Activated CD4-positive, alpha-beta T cell treated with anti-CD3 and anti-CD28 coated beads, Interleukin-2, amount 50 U/mL, for 4 hours (primary cell): ENCODE measurements around the gene CDC42BPB.
"Not testable (repeated sequence)": the region's sequence is repeated elsewhere in the genome, so short reads cannot be mapped to it uniquely, and the experiment has no call there.

Experiments
- DNase-seq, 2 experiments: peaks; one replicate each; pipeline ENCODE4 v3.0.0-alpha.2; 2020

Gene CDC42BPB

DNA sequence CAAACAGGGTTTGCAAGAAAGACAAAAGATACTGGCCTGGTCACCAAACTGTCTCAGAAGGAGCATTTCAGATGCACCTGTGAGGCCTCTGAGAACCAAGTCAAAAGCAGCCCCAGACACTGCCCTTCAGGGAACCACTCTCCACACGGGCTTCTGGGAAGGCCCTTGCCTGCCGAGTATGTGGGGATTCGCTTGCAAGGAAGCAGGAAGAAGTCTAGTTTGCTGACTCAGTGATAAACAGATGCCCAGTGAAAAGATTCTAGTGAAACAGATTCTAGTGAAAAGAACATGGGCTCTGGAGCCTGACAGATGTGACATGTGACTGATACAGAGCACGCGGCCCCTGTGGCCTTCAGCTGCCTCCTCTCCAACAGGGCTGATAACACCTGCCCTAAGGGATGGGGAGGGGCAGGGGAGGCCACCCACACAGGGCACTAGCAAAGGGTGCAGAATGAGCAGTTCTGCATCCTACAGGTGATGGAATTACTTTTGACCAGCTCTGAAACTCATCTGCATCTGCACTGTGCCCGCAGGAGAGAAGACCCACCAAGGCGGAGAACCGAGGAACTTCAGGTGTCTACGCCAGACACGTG, 115.8 kb downstream of the CDC42BPB start:
- DNase-seq, result no peak

DNA sequence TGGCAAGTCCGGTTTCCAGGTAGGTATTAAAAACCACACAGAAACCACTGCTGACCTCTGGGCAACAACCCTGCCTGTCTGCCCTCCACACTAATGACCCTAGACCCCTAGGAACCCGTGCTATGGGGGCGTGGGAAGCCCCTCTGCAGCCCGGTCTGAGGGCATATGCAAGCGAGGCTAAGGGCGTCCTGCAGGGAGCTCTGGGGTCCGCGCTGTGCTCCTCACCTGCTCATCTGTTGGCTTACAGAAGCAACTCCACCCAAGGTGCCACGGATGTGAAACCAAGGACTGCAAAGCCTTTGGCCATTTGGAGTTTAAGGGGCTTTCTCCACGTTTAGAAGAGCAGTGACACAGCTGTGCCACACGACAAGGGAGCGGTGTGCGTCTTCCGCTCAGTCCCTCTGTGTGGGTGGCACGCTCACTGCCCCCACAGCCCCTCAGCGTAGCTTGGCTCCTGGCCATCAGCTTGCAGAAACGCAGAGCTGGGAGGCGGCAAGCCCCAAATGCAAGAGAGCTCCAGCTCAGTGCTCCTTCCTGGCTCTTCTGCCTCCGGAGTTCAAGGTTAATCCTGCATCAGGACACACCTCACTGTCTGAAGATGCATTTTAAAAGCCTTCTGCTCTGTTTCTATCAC, 116.5 kb downstream of the CDC42BPB start:
- DNase-seq, result no peak

DNA sequence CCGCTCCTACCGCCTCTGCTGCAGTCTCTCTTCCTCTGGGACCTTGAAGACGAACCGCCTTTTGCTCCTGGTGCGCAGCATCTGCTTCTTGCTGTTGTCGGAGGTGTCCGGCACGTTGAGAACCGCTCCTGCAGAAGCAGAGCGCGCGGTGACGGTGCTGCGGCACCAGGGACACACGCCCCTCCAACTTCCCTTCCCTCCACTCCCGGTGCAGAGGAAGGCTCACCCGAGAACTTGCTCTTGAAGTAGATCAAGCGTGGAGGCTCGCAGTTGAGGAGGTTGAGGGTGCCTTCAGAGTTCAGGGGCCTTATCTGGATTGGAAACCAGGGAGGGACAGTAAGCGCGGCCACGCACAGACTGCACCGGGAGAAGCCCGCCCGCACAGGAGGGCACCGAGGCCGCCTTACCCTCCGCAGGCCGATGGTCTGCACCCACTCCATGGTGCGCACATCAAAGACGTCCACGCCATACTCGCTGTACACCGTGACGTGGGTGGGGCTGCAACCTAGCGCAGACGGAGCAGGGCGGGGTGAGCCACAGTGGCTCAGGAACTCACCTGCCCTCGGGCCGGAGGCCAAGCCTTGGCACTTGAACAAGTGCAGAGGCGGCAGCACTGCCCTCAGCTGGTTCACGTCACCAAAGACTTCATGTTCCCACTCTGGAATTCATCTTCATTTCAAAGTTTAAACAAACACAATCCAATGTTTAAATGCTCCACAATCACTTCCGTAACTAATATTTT, 117.4 kb downstream of the CDC42BPB start:
- DNase-seq, result no peak

DNA sequence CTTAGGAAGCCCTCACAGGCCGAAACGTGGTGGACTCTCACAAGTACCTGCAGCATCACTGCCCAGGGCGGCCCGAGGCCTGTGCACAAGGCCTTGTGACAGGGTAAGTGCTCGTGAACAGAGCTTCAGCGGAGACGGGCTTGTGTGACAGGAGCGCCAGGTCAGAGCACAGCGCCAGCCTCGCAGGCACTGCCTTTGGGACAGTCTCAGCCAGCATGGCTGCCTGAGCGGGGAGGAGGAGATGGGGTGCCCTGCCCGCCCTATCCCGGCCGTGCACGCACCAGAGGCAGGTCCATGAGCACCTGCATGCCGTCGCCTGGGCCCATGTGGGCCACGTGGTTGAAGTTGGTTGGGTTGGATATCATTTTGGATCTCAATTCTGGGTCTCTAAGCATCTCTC, 118.0 kb downstream of the CDC42BPB start:
- no peak for DNase-seq

DNA sequence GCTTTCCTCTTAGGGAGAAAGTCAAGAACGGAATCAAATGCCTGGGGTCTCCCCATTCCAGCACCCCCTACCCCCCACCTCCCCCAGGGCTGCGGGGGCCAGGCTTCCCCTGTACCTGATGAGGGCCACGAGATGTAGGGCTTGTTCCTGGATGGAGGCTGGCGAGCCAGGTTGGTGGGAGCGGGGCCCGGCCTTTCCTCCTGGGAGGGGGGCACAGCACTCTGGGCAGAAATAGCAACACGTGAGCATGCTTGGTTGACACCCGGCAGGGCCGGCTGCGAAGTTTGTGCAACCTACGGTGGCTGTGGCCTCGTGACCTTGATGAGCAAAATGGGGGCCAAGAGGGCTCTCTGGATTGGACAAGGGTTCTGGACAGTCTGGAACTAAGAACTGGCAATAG, 119.2 kb downstream of the CDC42BPB start:
- no peak for DNase-seq

DNA sequence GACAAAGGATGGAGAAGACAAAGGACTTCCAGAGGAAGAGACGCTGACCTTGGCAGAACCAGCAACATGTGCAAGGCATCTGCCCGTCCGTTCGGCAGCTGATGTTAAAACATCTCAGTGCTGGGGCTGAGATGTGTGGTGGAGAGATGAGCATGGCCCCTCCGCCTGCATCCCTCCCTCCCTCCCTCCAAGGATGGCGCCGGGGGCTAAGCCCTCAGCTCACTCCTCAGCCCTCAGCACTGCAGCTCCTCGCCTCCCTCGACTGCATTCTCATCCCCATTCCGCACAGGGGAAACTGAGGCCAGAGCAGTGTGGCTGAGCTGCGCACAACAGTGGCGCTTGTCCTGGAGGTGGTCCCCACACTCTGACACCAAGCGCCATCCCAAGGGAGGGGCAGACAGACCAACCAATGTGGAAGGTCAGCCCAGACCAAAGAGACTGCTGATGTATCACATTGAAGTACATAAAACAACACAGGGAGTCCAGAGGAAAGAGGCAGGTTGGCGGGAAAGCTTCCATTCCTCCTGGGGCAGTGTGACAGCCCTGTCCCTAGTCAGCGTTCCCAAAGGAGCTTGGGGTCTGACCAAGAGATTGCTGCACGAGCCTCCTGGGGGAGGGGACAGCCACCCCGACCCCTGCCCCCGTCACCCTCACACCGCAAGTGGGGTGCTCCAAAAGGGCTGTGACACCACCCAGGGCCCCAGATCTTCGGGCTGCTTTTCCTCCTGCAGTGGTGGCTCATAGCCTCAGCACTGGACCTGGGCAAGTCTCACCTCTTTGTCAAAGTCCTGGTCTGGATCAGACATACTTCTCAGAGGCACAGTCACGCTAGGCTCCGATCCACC, 119.8 kb downstream of the CDC42BPB start:
- DNase-seq, result no peak

DNA sequence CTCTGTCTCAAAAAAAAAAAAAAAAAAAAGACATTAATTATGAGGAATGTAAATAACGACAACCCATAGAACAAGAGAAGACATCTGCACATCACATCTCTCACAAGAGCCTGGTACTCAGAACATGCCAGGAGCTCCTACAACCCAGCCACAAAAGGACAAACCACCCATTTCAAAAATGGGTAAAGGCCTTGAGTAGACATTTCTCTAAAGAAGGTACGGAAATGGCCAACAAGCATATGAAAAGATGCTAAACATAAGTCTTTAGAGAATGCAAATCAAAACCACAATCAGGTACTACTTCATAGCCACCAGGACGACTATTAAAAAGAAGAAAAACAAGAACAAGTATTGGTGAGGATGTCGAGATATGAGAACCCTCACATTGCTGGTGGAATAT, 121.6 kb downstream of the CDC42BPB start:
- DNase-seq, result no peak

DNA sequence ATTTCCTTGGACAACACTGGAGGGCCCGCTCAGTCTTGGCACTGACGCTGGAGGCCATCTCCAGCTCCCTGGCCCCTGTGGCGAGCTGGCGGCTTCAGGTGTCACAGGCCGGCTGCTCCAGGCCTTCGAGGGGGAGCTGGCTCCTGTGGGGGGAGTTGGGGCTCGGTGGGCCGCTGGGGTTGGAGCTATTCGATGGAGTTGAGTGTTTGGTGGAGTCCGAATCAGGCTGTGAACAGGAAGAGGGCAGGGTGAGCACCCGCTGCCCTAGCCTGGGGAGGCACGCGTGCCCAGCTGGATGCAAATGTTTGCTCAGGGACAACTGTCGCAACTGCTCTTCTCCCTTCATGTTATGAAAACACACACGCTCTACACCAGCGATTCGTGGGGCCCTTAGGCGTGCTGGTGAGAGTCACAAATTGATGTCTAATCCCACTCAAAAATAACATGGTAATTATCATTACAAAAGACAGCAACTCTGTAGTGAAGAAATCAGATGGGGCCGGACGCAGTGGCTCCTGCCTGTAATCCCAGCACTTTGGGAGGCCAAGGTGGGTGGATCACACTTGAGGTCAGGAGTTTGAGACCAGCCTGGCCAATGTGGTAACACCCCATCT, 123.6 kb downstream of the CDC42BPB start:
- DNase-seq, result no peak

DNA sequence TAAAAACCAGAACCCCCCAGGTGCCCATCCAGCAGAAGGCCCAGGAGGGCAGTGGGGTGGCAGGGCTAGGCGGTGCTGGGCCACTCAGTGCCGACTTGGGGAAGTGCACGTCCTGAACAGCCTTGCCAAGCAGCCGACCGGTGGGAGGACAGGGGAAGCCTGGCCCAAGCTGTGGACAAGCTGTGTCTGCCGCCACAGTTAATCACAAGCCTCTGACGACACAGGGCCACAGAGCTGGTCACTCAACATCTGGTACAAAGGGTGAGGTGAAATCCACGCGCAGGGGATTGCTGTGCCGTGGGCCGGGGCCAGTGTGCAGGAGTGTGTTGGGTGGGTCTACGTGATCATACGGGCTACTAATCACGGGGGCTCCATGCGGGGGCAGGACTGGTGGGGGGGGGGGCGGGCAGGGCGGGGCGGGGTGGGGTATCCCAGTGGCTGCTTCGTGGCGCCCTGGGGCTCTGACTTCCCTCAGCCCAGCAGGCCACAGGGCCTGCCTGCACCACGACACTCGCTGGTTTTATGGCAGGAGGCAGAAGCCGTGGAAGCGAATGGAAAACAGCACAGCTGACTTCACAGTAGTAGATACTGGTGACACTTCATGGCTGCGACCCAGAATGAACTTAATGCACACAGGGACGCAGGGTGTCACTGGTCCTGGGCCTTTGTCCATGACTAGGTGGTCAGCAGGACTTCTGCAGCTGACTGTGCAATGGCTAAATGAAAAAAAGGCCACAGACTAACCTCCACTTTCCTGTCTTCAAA, 124.7 kb downstream of the CDC42BPB start:
- no peak for DNase-seq

DNA sequence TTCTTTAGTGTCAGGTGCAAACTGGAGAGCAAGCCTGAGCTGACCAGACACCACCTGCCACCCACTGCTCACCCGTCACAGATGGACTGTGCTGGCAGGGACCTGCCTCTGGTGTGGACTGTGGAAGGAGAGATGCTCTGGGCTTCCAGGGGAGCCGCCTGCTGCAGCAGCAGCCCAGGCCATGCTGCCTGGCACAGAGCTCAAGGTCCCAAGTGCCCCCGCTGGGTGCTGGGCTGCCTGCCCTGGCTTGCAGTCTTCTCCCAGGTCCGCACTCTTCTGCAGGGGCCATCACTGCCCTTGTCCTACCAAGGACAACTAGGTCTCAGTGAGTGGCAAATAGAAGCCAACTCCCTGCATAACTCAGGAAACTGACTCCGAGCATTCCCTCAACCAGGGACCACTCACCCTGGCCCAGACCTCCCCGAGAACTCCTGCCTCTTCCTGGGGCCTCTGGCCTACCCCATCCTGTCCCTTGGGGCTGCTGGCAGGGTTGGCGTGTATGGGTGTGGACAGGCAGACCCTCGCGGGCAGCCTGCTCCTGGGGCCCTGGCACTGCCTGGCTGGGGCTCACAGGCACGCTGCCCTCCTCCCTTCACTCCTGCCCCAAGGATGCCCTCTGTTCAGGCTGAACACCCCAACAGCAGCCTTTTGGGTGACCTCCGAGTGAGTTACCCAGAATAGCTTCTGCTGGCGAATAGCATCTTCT, 125.6 kb downstream of the CDC42BPB start:
- DNase-seq, result no peak

DNA sequence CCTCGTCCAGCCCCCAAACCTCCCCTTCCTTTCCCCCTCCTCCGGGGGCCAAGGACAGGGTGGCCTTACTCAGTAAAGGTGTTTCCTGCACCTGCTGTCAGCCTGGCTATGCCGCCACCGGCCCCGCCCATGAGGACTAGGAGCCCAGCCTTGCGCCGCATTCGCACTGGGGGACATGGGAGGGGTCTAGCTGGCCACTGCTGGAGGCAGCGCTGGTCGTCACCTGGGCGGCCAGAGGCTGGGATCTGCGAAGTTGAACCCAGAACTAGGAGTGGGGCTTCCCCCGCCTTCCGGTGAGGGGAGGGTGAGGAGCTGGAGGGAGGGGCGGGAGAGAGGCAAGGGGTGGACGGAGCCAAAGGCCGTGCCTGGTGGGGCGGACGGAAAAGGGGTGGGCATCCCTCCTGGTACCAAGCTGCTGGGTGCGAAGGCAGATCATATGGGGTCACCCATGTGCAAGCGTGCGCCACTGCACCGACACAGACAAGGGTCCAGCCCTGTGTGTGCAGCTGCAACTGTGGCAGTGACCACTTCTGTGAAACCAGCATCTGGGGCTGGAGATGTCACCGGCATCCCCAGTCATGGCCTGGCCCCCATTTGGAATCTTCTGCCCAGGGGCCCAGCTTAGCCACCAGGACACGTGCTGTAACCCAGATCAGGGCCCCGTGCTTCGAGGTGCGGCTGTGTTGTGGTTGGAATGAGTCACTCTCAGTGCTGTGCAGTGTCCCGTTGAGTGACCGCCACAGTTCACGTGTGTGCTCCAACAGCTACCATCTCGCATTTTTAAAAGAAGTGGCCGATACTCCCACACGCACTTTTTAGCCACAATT, 126.4 kb downstream of the CDC42BPB start:
- no peak for DNase-seq

DNA sequence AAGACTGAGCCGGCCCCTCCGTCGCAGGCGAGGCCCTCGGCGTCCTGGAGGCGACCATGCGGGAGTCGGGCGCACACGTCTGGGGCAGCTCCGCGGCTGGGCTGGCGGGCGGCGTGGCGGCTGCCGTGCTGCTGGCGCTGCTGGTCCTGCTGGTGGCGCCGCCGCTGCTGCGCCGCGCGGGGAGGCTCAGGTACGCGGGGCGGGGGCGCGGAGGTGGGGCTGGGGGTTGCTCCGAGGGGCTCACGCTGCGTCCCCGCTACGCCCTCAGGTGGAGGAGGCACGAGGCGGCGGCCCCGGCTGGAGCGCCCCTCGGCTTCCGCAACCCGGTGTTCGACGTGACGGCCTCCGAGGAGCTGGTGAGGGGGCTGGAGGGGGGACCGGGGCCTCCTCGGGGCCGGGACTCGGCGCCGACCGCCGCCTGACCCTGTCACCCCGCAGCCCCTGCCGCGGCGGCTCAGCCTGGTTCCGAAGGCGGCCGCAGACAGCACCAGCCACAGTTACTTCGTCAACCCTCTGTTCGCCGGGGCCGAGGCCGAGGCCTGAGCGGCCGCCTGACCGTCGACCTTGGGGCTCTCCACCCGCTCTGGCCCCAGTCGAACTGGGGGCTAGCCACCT, 127.1 kb downstream of the CDC42BPB start:
- DNase-seq, result no peak

DNA sequence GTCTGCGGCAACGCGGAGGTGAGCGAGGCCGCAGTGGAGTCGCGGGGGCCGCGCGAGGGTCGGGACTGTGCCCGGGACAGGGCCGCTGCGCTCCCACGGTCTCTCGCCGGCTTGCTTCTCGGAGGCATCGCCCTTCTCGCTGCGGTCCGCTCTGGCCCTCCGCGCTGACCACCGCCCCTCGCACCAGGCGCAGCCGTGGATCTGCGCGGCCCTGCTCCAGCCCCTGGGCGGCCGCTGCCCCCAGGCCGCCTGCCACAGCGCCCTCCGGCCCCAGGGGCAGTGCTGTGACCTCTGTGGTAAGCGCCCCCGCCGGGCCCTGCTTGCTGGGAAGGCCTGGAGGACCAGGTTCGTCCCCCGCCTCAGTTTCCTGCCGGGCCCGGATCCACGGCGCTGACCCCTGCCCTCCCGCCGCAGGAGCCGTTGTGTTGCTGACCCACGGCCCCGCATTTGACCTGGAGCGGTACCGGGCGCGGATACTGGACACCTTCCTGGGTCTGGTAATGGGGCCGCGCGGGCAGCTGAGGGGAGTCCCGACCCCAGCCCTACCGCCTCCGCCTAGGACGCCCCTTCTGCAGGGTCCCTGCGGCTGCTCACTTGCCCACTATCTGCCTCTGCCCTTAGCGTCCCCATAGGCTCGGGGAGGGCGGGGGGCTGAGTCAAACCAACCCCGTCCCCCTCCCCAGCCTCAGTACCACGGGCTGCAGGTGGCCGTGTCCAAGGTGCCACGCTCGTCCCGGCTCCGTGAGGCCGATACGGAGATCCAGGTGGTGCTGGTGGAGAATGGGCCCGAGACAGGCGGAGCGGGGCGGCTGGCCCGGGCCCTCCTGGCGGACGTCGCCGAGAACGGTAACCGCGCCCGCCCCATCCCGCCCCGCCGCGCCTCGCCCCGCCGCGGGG, 127.9 kb downstream of the CDC42BPB start:
- no peak for DNase-seq

DNA sequence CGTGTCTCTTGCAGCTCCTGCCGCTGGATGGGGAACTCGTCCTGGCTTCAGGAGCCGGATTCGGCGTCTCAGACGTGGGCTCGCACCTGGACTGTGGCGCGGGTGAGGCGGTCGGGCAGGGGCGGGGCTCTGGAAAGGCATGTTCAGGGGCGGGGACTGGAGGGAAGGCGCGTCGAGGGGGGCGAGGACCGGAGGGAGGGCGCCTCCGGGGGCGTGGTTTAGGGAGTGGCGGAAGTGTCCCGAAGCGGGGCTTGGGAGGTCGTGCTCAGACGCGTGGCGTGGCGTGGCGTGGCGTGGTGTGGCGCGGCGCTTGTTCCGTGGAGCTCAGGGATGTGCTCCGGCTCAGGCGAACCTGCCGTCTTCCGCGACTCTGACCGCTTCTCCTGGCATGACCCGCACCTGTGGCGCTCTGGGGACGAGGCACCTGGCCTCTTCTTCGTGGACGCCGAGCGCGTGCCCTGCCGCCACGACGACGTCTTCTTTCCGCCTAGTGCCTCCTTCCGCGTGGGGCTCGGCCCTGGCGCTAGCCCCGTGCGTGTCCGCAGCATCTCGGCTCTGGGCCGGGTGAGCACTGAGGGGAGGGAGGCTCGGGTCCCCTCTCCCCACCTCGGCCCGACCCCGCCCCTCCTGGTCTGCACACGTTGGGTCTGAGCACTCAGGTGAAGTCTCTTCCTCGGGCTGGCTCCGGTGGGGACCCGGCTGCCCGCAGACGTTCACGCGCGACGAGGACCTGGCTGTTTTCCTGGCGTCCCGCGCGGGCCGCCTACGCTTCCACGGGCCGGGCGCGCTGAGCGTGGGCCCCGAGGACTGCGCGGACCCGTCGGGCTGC, 128.7 kb downstream of the CDC42BPB start:
- DNase-seq, result peak; percentile 70 to 72

DNA sequence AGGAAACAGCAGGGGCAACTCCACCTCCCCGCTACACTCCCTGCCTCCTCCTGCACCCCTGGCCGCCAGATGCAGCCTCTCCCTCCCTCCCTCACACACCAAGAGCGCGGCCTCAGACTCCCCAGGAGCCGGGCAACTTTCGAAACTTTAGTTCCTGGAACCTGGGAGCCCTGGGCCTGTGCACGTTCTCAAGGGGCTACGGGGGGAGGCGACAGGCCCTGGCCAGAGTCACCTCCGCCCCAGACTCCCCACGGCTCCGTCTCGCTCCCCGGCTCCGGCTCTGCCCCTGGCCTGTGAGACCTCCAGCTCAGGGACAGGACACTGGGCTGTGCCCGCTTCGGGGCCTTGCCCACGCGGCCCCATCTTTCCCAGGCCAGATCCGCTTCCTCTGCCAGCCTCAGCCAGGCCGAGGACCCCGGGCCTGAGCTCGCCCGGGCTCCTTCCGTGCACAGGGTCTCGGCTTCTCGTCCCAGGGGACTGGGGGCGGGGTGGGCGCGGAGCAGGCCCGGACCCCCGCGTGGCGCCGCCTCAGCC, 129.4 kb downstream of the CDC42BPB start:
- no peak for DNase-seq

DNA sequence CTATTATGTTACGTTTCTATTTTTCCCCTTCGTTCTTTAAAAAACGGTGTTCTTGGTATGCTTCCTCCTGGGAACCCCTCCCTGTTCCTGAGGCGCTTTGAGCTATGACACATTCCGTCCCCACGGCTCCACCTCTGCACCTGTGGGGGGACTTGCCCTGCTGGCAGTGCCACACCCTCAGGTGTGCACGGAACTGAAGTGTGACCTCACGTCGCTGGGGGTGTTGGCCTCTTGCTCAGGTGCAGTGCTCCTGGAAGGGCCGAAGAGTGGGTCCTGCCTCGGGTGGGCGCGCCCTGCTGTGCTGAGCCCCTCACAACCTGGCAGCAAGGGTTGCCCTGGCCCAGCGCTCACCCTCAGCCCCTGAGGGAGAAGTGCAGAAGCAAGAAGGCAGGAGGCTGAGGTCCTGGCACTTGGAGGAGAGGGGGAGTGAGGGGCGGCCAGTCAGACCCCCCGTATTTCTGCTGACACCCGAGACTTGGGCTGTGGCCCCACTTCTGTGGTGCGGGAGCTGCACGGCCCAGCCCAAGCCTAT, 129.9 kb downstream of the CDC42BPB start:
- DNase-seq, result no peak

DNA sequence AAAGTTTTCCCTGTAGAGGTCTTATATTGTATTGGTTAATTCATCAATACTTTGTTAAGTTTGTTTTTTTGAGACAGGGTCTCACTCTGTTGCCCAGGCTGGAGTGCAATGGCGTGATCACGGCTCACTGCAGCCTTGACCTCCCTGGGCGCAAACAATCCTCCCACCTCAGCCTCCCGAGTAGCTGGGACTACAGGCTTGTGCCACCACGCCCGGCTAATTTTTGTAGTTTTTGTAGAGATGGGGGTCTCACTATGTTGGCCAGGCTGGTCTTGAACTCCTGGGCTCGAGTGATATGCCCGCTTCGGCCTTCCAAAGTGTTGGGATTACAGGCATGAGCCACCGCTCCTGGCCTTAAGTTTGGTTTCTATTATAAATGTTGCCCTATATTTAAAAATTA, 130.5 kb downstream of the CDC42BPB start:
- not testable (repeated sequence) for DNase-seq

DNA sequence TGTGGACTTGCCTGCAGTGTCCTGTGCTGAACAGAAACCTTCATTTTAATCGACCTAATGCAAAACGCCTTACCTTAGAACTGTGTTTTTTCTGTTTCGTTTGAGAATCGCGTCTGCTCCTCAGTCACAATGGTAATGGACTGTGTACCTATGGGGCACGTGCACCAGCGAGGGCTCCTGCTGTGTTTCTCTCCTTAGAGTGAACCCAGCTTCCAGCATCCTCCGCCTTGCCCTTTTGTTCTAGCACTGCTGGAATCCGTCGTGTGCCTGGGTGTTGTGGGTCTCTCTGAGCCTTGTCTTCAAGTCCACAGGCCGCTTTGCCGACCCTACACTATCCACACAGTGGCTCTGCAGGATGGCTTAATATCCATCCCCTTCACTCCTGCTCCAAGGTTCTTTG, 131.2 kb downstream of the CDC42BPB start:
- DNase-seq, result no peak
